ENCODE results near the gene SLC25A43.
"Not testable (repeated sequence)": the region's sequence is repeated elsewhere in the genome, so short reads cannot be mapped to it uniquely, and the experiment has no call there.

DNA sequence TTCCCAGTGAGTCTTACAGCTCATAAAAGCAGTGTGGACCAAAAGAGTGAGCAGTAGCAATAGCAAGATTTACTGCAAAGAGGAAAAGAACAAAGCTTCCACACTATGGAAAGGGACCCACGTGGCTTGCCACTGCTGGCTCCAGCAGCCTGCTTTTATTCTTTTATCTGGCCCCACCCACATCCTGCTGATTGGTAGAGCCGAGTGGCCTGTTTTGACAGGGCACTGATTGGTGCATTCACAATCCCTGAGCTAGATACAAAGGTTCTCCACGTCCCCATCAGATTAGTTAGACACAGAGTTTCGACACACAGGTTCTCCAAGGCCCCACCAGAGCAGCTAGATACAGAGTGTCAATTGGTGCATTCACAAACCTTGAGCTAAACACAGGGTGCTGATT, 12.5 kb upstream of the SLC25A43 start:
- TF ChIP-seq CTCF (conservative IDR thresholded peaks at IDR 0.05; ENCODE audit: low read length); EZH2phosphoT487 (IDR thresholded peaks at IDR 0.05; ENCODE audit: borderline replicate concordance, low read depth, low read length): not testable (repeated sequence)

All from OCI-LY7 (cell line).